Measurements from ENCODE around the gene PTPRD.

GRCh38 chr9:8569823-8570222 lies 2043.0 kb downstream of the PTPRD start:
- no peak for TF ChIP-seq CTCF (IDR thresholded peaks at IDR 0.05)
- no peak for TF ChIP-seq EZH2 (IDR thresholded peaks at IDR 0.05; ENCODE audit: borderline replicate concordance, insufficient read depth, low read depth, low read length, poor library complexity, severe bottlenecking)

All from B cell (primary cell).